GM12864 (cell line): Measurements from ENCODE around the gene LYPD1.

Source experiments
- DNase-seq: peaks from one replicate; pipeline ENCODE4 v3.0.0-alpha.2; 2011; ENCODE audit warnings: low read depth
- H3K4me3 ChIP-seq: 2 replicates; pipeline ENCODE4 v1.5.1; 2011; ENCODE audit warnings: mild to moderate bottlenecking, low read depth, low read length, control low read depth
- TF ChIP-seq, protein P1 (sequence below): IDR thresholded peaks from 2 replicates; pipeline ENCODE4 v1.5.1; 2011; ENCODE audit warnings: low read depth, mild to moderate bottlenecking, moderate library complexity, low read length, control low read depth, inconsistent platforms; ENCODE audit errors: missing control alignments

Gene LYPD1

DNA sequence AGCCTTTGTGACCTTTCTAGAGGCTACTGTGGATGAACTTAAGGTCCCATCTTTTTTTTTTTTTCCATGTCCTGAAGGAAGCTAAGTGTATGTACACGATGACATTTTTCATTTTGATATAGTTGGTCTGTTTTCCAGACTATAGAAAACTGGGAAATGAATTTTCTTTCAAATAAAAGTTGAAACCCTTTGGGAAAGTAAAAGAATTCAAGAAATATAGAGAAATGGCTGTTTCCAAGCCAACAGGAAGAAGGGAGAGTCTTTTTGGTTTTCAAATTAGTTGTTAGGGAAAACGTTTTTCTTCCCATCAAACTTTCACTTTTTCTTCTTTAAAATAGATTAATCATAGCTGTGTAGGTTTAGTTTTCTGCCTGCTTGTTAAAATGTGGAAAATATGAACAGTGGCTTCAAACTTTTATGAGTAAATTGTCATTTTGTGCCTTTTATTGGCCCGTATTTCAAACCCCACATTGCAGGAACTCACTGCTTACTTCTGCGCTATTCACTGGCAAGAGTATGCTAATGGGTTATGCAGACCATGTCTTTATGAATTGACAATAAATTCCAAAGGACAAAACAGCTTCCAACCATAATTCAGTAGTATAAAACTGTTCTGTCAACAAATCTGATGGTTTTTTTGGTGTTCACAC lies 27.7 kb upstream of the LYPD1 start:
- no peak for DNase-seq
- no peak overlapping the region for H3K4me3 ChIP-seq
- TF ChIP-seq, protein P1, sequence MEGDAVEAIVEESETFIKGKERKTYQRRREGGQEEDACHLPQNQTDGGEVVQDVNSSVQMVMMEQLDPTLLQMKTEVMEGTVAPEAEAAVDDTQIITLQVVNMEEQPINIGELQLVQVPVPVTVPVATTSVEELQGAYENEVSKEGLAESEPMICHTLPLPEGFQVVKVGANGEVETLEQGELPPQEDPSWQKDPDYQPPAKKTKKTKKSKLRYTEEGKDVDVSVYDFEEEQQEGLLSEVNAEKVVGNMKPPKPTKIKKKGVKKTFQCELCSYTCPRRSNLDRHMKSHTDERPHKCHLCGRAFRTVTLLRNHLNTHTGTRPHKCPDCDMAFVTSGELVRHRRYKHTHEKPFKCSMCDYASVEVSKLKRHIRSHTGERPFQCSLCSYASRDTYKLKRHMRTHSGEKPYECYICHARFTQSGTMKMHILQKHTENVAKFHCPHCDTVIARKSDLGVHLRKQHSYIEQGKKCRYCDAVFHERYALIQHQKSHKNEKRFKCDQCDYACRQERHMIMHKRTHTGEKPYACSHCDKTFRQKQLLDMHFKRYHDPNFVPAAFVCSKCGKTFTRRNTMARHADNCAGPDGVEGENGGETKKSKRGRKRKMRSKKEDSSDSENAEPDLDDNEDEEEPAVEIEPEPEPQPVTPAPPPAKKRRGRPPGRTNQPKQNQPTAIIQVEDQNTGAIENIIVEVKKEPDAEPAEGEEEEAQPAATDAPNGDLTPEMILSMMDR = no peak

DNA sequence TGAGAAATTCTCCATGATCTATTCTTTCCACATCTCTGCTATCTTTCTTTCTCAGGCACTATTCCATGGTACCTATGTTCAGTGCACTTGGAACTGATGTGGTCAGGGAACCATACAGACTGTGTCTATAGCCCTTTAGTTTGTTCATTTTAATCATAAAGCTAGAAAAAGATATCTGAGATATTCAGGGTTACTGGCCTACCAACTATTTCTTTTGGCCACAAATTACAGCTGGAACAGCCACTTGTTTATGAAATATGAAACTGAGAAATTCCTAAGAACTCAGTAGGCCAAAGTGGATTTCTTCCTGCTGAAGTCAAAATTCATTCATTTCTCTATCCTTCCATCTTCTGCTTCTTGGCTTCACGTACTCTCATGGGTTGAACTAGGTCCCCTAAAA lies 22.8 kb upstream of the LYPD1 start:
- no peak overlapping the region for H3K4me3 ChIP-seq
- no peak for DNase-seq
- TF ChIP-seq, protein P1 = no peak

DNA sequence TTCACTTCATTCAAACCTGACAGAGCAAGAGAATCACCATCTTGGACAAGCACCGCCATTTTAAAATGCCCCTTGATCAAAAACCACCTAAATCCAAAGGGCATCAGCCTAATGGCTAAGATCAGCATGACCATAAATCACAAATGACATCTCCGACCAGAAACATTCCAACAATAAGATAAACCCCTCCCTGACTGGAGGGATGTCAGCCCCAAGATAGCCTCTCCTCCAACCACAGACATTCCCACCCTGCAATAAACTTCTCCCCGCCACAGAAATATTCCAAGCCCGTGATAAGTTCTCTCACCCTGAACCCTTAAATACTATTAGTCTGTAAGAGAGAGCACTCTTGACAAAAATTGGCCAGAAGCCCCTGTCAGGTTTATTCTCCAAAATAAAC lies 21.6 kb upstream of the LYPD1 start:
- H3K4me3 ChIP-seq = no peak overlapping the region
- no peak for DNase-seq
- TF ChIP-seq, protein P1 = no peak

DNA sequence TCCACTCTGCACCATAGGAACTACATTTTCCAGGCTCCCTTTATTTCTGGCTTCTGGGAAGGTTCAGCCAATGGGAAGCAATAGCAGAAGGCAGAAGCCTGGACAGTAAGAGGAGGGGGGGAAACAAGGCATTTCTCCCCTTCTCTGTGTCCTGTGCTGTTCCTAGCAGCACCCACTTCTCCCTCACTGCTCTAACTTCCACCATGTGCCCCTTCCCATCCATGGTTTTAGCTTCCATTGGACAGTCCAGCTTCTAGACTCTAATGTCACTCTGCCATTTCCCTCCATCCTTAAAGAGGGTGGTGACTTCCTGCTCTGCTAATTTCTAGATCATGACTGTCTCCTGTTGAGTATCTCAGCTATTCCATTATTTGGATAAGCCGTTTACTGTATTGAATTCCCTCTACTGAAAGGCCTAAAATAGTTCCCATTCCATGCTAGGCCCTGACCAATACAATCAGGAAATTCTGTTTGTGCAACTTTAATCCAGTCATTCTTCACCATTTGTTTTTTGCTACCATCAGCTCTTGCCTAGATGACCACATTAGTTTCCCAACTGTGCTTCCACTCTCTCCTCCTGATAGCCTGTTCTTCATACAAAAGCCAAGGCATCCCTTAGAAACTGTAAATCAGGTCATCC lies 20.8 kb upstream of the LYPD1 start:
- no peak for DNase-seq
- TF ChIP-seq, protein P1 = no peak
- H3K4me3 ChIP-seq = no peak overlapping the region

DNA sequence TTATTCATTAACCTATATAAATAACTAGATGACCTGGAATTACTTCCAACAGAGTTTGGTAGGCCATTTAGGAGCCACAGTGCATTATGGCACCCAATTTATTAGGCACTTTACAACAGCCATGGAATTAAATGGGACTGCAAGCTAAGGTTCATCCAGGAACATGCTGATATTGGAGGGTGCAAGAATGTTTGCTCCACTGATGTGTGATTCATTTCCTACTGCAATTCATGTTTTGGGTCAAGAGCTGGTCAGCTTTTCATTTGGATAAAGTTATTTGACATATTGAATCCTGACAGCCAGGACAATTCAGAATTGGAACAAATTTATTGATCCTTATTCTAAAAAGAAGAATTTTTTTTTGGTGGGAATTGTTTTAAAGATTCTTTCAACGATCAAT lies 11.8 kb upstream of the LYPD1 start:
- TF ChIP-seq, protein P1 = no peak
- H3K4me3 ChIP-seq = no peak overlapping the region
- DNase-seq = no peak

DNA sequence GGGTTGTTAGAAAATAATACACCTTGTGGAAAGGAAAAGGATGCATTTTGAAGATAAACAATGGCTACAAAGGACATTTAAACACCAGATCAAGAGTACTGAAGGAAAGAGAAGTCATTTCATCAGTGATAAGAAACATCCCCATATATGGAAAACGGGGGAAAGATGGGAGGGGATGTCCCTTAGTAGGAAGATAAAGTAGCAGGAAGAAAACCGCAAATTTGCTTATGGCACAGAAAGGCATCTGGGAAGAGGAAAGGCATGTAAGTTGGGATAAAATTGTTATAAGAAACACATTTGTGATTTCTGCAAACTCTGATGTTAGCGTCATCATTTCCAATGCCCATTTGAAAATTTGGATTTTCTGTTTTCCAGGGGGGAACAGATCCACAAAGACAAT lies 10.5 kb upstream of the LYPD1 start:
- no peak for DNase-seq
- no peak overlapping the region for H3K4me3 ChIP-seq
- TF ChIP-seq, protein P1 = no peak

DNA sequence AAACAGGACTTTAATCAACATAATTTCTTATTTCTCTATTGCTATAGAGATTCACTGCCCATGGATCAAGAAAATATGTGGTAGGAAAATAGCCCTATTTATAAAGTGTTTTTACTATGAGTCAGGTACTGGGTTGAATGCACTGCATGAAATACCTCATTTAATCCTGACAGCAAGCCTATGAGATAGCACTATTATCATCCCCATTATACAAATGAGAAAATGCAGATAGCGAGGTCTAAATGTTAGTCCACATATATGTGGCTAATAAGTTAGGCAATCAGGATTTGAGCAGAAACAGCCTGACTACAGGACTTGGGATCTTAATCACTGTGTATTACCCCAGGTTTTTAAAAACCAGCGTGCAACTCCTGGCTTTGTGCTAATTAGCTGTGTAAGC lies 8.5 kb upstream of the LYPD1 start:
- TF ChIP-seq, protein P1 = no peak
- no peak overlapping the region for H3K4me3 ChIP-seq
- DNase-seq = no peak
